Endothelial cell of umbilical vein (primary cell): ENCODE data around the gene TENT5C.

Source experiments
- EZH2 ChIP-seq: IDR thresholded peaks from 2 replicates; pipeline ENCODE4 v1.6.1; 2012; ENCODE audit warnings: borderline replicate concordance, low read depth, mild to moderate bottlenecking, moderate library complexity, low read length, inconsistent platforms; ENCODE audit not compliant: severe bottlenecking
- GATA2 ChIP-seq: IDR thresholded peaks from 2 replicates; pipeline ENCODE4 v1.7.0; 2011; ENCODE audit warnings: low read depth, mild to moderate bottlenecking, moderate library complexity, mixed read lengths, low read length; ENCODE audit not compliant: insufficient read length, insufficient read depth
- POLR2A ChIP-seq: IDR thresholded peaks from 2 replicates; pipeline ENCODE4 v1.6.1; 2012; ENCODE audit warnings: low read depth, mild to moderate bottlenecking, control low read depth, low read length
- POLR2AphosphoS5 ChIP-seq: IDR thresholded peaks from 2 replicates; pipeline ENCODE4 v1.6.1; 2012; ENCODE audit warnings: low read depth, mild to moderate bottlenecking, control low read depth, low read length, moderate library complexity; ENCODE audit not compliant: insufficient read depth
- TF ChIP-seq, protein P1 (sequence below), 2 donors: IDR thresholded peaks; 1 replicate in 1 of 2; 2 replicates in 1 of 2; pipeline ENCODE4 v1.5.1; 2011; ENCODE audit warnings: low read length in 2 of 2, mild to moderate bottlenecking in 2 of 2, moderate library complexity in 2 of 2, control low read depth in 1 of 2, inconsistent platforms in 1 of 2, low read depth in 1 of 2; ENCODE audit not compliant: insufficient read depth in 1 of 2; ENCODE audit errors: extremely low read depth in 1 of 2
- TF ChIP-seq, protein P2 (sequence below): IDR thresholded peaks from 2 replicates; pipeline ENCODE4 v1.6.1; 2011; ENCODE audit not compliant: insufficient read depth, insufficient read length

DNA sequence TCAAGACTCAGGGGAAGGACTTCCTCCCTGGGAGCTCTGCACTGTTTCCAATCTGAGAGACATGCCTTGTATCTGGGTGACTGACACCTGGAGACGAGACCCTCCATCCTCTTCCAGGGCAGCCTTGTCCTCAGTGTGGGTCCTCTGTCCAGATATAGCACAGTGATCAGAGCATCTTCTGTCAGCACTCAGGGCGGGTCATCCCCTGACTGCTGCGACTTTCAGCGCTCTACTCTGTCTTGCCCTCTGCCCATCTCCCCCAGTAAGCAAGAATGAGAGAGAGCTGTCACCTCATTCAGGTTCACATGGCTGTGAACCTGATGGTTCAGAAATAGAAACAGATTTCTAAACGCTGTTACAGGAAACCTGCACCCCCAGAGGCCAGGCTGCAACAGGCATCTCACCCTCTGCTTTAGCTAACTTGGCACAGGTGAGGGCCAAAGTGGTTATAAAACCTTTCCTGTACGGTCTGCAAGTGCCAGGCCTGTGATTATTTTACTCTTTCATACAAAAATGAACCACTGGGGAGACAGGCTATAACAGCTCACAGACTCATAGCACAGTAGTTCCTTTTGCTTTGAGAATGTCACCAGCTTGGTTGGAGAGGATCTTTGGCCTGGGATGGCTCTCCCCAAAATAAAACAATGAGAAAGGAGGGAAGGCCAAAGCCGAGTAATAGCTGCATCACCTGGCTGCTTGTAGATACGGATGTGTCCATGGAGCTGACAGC, 11.4 kb upstream of the TENT5C start:
- TF ChIP-seq POLR2A = no peak
- TF ChIP-seq GATA2 = no peak
- TF ChIP-seq, protein P1, sequence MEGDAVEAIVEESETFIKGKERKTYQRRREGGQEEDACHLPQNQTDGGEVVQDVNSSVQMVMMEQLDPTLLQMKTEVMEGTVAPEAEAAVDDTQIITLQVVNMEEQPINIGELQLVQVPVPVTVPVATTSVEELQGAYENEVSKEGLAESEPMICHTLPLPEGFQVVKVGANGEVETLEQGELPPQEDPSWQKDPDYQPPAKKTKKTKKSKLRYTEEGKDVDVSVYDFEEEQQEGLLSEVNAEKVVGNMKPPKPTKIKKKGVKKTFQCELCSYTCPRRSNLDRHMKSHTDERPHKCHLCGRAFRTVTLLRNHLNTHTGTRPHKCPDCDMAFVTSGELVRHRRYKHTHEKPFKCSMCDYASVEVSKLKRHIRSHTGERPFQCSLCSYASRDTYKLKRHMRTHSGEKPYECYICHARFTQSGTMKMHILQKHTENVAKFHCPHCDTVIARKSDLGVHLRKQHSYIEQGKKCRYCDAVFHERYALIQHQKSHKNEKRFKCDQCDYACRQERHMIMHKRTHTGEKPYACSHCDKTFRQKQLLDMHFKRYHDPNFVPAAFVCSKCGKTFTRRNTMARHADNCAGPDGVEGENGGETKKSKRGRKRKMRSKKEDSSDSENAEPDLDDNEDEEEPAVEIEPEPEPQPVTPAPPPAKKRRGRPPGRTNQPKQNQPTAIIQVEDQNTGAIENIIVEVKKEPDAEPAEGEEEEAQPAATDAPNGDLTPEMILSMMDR (IDR thresholded peaks at IDR 0.05; ENCODE audit: extremely low read depth in 1 of 2, insufficient read depth in 1 of 2, low read depth in 1 of 2, low read length in 2 of 2) = no peak
- TF ChIP-seq POLR2AphosphoS5 = no peak
- no peak for TF ChIP-seq EZH2
- TF ChIP-seq, protein P2, sequence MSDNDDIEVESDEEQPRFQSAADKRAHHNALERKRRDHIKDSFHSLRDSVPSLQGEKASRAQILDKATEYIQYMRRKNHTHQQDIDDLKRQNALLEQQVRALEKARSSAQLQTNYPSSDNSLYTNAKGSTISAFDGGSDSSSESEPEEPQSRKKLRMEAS = no peak
